ENCODE results near the gene ZSWIM1.

ZSWIM1 gene

DNA sequence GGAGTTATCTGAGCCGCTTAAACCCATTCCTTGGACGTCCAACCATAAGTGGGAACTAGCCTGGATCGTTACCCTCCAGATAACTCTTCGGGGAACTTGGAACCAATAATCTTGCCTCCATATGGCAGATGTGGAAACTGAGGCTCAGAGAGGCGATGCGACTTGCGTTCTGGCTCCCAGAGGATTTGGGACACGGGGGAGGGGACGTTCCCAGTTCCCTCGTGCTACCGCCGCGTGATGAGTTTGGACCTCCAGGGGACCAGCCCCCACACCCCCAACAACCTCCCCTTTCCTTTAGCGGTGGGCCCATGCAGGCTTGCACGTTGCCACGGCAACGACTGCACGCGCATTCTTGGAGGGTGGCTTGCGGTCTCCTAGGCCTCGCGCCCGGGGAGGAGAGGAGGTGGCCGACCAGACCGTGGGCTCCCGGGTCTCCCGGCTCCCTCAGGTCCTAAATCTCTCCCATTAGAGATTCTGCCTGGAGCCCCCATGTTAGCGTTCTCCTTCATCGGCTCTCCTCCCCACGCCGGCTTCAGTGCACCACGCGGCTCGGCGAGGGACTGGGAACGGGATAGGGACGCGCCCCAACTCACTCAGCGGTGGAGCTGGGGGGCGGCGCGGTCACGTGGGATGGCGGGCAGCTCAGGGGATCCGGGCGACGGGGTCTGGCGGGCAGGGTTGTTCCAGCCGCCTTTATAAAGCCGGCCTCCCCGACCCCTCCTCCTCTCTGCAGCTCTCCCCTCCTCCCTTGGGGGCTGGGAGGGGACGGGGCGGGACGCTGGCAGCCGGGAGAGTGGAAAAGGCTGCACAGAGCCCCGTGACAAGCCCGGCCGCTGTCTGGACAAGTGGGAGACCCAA is 30.7 kb downstream of the ZSWIM1 start, which contains the start of gene PLTP:
PLTP (minus strand) TSS at position 670 of the 858 bp plus-strand sequence. CDS start 703 bp downstream, outside the sequence.
- H3K4me3 ChIP-seq (ENCODE audit: low read depth, low read length): peak within 1 kb of the TSS; percentile 50
- DNase-seq: peak; percentile 78
- H3K36me3 ChIP-seq: no peaks in the 10 kb centered on the region; the same call in 1 of the 2 replicates
- H3K27me3 ChIP-seq (ENCODE audit: insufficient read depth, low read depth, severe bottlenecking): no peaks in the 10 kb centered on the region
- TF ChIP-seq, protein P1, sequence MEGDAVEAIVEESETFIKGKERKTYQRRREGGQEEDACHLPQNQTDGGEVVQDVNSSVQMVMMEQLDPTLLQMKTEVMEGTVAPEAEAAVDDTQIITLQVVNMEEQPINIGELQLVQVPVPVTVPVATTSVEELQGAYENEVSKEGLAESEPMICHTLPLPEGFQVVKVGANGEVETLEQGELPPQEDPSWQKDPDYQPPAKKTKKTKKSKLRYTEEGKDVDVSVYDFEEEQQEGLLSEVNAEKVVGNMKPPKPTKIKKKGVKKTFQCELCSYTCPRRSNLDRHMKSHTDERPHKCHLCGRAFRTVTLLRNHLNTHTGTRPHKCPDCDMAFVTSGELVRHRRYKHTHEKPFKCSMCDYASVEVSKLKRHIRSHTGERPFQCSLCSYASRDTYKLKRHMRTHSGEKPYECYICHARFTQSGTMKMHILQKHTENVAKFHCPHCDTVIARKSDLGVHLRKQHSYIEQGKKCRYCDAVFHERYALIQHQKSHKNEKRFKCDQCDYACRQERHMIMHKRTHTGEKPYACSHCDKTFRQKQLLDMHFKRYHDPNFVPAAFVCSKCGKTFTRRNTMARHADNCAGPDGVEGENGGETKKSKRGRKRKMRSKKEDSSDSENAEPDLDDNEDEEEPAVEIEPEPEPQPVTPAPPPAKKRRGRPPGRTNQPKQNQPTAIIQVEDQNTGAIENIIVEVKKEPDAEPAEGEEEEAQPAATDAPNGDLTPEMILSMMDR (IDR thresholded peaks at IDR 0.05; ENCODE audit: low read depth, low read length): no peak
- no peaks in the 10 kb centered on the region for H3K9me3 ChIP-seq (ENCODE audit: severe bottlenecking)
- peak within 1 kb of the TSS; percentile 55 for H3K27ac ChIP-seq

DNA sequence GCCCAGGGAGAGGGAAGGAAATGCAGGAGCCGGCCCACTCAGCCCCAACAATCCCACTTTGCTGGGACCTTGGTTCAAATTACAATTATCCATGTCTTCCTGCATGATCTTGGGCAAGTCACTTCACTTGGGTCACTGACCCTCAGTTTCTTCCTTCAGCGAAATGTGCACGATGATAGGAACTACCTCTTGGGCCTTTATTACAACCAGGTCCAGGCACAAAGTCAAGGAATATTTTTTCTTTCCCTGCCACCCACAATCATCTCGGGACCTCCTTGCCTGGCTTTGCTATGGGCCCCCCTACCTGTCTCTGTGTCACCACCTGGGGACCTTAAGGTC is 31.3 kb downstream of the ZSWIM1 start:
- peak overlapping the region; percentile 55 for H3K27ac ChIP-seq
- no peaks in the 10 kb centered on the region; the same call in 1 of the 2 replicates for H3K36me3 ChIP-seq
- H3K4me3 ChIP-seq (ENCODE audit: low read depth, low read length): peak overlapping the region; percentile 50
- TF ChIP-seq, protein P1 (IDR thresholded peaks at IDR 0.05; ENCODE audit: low read depth, low read length): no peak
- H3K27me3 ChIP-seq (ENCODE audit: insufficient read depth, low read depth, severe bottlenecking): no peaks in the 10 kb centered on the region
- no peaks in the 10 kb centered on the region for H3K9me3 ChIP-seq (ENCODE audit: severe bottlenecking)
- DNase-seq: no peak

DNA sequence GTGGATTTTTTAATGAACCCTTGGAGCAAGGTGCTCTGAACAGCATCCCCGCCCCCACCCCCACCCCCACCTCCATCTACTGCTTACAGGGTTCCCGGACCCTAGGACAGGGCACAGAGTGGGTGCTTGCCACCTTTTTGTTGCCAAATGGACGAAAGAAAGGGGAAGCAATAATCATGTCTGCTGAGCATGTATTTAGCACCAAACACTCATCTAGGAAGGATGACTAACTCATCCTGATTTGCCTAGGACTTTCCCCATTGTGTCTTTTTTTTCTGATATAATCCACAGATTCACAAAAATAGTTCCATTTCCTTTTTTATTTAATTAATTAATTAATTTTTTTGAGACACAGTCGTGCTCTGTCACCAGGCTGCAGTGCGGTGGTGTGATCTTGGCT is 32.1 kb downstream of the ZSWIM1 start:
- Histone ChIP-seq H3K36me3 (no peaks in the 10 kb centered on the region; the same call in 1 of the 2 replicates), H3K27me3 (ENCODE audit: insufficient read depth, low read depth, severe bottlenecking) (no peaks in the 10 kb centered on the region), H3K9me3 (ENCODE audit: severe bottlenecking) (no peaks in the 10 kb centered on the region), H3K4me3 (ENCODE audit: low read depth, low read length) (no peak overlapping the region), H3K27ac (no peak overlapping the region)
- DNase-seq: no peak
- TF ChIP-seq, protein P1 (IDR thresholded peaks at IDR 0.05; ENCODE audit: low read depth, low read length): no peak

DNA sequence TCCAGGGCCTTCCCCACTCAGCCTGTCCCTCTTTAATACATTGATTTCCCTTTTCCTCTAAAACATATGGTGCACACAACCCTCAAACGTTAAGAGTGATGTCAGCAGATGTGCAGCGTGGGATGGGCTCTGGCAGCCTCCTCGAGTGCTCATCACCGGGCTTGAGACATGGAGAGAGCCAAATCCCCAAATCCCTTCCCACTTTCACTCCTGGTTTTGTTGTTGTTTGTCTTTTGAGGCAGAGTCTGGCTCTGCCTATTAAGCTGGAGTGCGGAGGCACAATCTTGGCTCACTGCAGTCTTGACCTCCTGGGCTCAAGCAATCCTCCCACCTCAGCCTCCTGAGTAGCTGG is 36.7 kb downstream of the ZSWIM1 start:
- H3K4me3 ChIP-seq (ENCODE audit: low read depth, low read length): no peak overlapping the region
- H3K9me3 ChIP-seq (ENCODE audit: severe bottlenecking): no peaks in the 10 kb centered on the region
- H3K27me3 ChIP-seq (ENCODE audit: insufficient read depth, low read depth, severe bottlenecking): no peaks in the 10 kb centered on the region
- peak; percentile 37 for DNase-seq
- TF ChIP-seq, protein P1 (IDR thresholded peaks at IDR 0.05; ENCODE audit: low read depth, low read length): no peak
- no peaks in the 10 kb centered on the region for H3K36me3 ChIP-seq
- H3K27ac ChIP-seq: no peak overlapping the region

DNA sequence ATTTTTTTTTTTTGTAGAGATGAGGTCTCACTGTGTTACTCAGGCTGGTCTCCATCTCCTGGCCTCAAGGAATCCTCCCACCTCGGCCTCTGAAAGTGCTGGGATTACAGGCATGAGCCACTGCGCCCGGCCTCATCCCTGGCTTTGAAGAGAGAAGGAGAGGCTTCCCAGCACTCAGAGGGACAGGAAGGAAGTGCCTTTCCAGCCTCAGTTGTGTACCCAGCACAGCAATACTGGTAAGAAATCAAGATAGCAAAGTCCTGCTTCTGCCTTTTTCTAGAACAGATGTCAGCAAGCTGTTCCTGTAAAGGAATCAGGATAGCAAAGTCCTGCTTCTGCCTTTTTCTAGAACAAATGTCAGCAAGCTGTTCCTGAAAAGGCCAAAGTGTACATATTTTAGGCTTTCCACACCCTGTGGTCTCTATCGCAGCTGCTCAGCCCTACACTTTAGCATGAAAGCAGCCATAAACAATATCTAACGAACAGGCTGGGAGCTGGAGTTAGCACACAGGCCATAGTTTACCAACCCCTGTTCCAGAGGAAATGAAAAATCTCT is 37.2 kb downstream of the ZSWIM1 start:
- Histone ChIP-seq H3K36me3 (no peaks in the 10 kb centered on the region), H3K4me3 (ENCODE audit: low read depth, low read length) (no peak overlapping the region), H3K27ac (no peak overlapping the region), H3K27me3 (ENCODE audit: insufficient read depth, low read depth, severe bottlenecking) (no peaks in the 10 kb centered on the region), H3K9me3 (ENCODE audit: severe bottlenecking) (no peaks in the 10 kb centered on the region)
- DNase-seq: no peak
- TF ChIP-seq, protein P1 (IDR thresholded peaks at IDR 0.05; ENCODE audit: low read depth, low read length): no peak

All from WERI-Rb-1 (cell line).